Measurements from ENCODE around the gene TMEM209.
A peak's percentile ranks its signal among the peaks of the same experiment; 100 is the strongest.

Gene TMEM209

GRCh38 chr7:130195396-130195795, 9.8 kb downstream of the TMEM209 start:
- no peak overlapping the region for H2BK120ac ChIP-seq (ENCODE audit: low read depth, low read length)
- no peak overlapping the region for H2AFZ ChIP-seq (ENCODE audit: low read depth, low read length)
- no peak overlapping the region for H3K14ac ChIP-seq (ENCODE audit: low read length in 2 of 2)
- H3K79me1 ChIP-seq (replicated peaks; ENCODE audit: low read length, poor library complexity, severe bottlenecking) = peaks cover 3% of the 10 kb centered on the region
- no peak overlapping the region for H3K23ac ChIP-seq (ENCODE audit: low read length in 2 of 2)
- H2BK15ac ChIP-seq (ENCODE audit: low read depth, poor library complexity, severe bottlenecking) = no peak overlapping the region
- no peak overlapping the region for H3K9ac ChIP-seq (ENCODE audit: low read length)
- H3K4me2 ChIP-seq (ENCODE audit: low read length, poor library complexity, severe bottlenecking) = no peak overlapping the region
- no peak overlapping the region for H4K8ac ChIP-seq (ENCODE audit: low read length)
- H3K4me3 ChIP-seq (ENCODE audit: insufficient read depth in 1 of 2, low read depth in 1 of 2, low read length in 2 of 2) = no peak overlapping the region
- peaks cover 3 to 65% of the 10 kb centered on the region in 2 experiments for H3K36me3 ChIP-seq (ENCODE audit: control insufficient read depth in 1 of 2, insufficient read depth in 2 of 2, low read depth in 1 of 2, low read length in 2 of 2)
- no CpG with 5 or more reads among the region's 2 CpGs for WGBS
- no peak for DNase-seq
- H2BK12ac ChIP-seq (ENCODE audit: low read length in 2 of 2) = no peak overlapping the region
- H4K91ac ChIP-seq (ENCODE audit: low read length) = no peak overlapping the region
- H3K18ac ChIP-seq (ENCODE audit: low read depth in 1 of 2, low read length in 2 of 2) = no peak overlapping the region
- H3K27me3 ChIP-seq (ENCODE audit: control insufficient read depth in 1 of 2, insufficient read depth in 1 of 2, low read length in 2 of 2) = no peaks in the 10 kb centered on the region
- H3K9me3 ChIP-seq (ENCODE audit: control insufficient read depth, low read length) = no peaks in the 10 kb centered on the region
- H3K4ac ChIP-seq (ENCODE audit: low read depth in 1 of 2, low read length in 2 of 2) = no peak overlapping the region
- no peak overlapping the region for H3K27ac ChIP-seq (ENCODE audit: low read length, poor library complexity, severe bottlenecking)
- no peak overlapping the region for H2BK5ac ChIP-seq (ENCODE audit: low read depth, low read length, poor library complexity, severe bottlenecking)
- H2AK5ac ChIP-seq (ENCODE audit: low read length, severe bottlenecking) = no peak overlapping the region
- H3K4me1 ChIP-seq (ENCODE audit: control insufficient read depth, insufficient read depth, low read depth, low read length) = no peaks in the 10 kb centered on the region

- no peak overlapping the region for H3K23ac ChIP-seq (ENCODE audit: low read length in 2 of 2)
- no peak overlapping the region for H4K91ac ChIP-seq (ENCODE audit: low read length)
- no peak overlapping the region for H2BK5ac ChIP-seq (ENCODE audit: low read depth, low read length, poor library complexity, severe bottlenecking)
- H2BK15ac ChIP-seq (ENCODE audit: low read depth, poor library complexity, severe bottlenecking) = no peak overlapping the region
- H3K27me3 ChIP-seq (ENCODE audit: control insufficient read depth in 1 of 2, insufficient read depth in 1 of 2, low read length in 2 of 2) = no peaks in the 10 kb centered on the region
- no peak overlapping the region for H3K9ac ChIP-seq (ENCODE audit: low read length)
- no peak overlapping the region for H3K18ac ChIP-seq (ENCODE audit: low read depth in 1 of 2, low read length in 2 of 2)
- no peaks in the 10 kb centered on the region for H3K9me3 ChIP-seq (ENCODE audit: control insufficient read depth, low read length)
- no peak overlapping the region for H3K14ac ChIP-seq (ENCODE audit: low read length in 2 of 2)
- 99% methylated on average over 7 of the region's 7 CpGs for WGBS
- no peak overlapping the region for H3K4me3 ChIP-seq (ENCODE audit: insufficient read depth in 1 of 2, low read depth in 1 of 2, low read length in 2 of 2)
- H3K36me3 ChIP-seq (ENCODE audit: control insufficient read depth in 1 of 2, insufficient read depth in 2 of 2, low read depth in 1 of 2, low read length in 2 of 2) = peaks cover 3 to 41% of the 10 kb centered on the region in 2 experiments
- no peak overlapping the region for H3K4ac ChIP-seq (ENCODE audit: low read depth in 1 of 2, low read length in 2 of 2)
- H2BK12ac ChIP-seq (ENCODE audit: low read length in 2 of 2) = no peak overlapping the region
- no peak for DNase-seq
- no peaks in the 10 kb centered on the region for H3K4me1 ChIP-seq (ENCODE audit: control insufficient read depth, insufficient read depth, low read depth, low read length)
- H2AFZ ChIP-seq (ENCODE audit: low read depth, low read length) = no peak overlapping the region
- H4K8ac ChIP-seq (ENCODE audit: low read length) = no peak overlapping the region
- peaks cover 4% of the 10 kb centered on the region for H3K79me1 ChIP-seq (replicated peaks; ENCODE audit: low read length, poor library complexity, severe bottlenecking)
- no peak overlapping the region for H2BK120ac ChIP-seq (ENCODE audit: low read depth, low read length)
- H2AK5ac ChIP-seq (ENCODE audit: low read length, severe bottlenecking) = no peak overlapping the region
- no peak overlapping the region for H3K4me2 ChIP-seq (ENCODE audit: low read length, poor library complexity, severe bottlenecking)
- no peak overlapping the region for H3K27ac ChIP-seq (ENCODE audit: low read length, poor library complexity, severe bottlenecking)
Measured at GRCh38 chr7:130191791-130192190, 13.4 kb downstream of the TMEM209 start.

- no peak overlapping the region for H3K4ac ChIP-seq (ENCODE audit: low read depth in 1 of 2, low read length in 2 of 2)
- H2AFZ ChIP-seq (ENCODE audit: low read depth, low read length) = no peak overlapping the region
- no peak overlapping the region for H4K91ac ChIP-seq (ENCODE audit: low read length)
- no peak overlapping the region for H3K4me3 ChIP-seq (ENCODE audit: insufficient read depth in 1 of 2, low read depth in 1 of 2, low read length in 2 of 2)
- no peak overlapping the region for H3K18ac ChIP-seq (ENCODE audit: low read depth in 1 of 2, low read length in 2 of 2)
- no peak overlapping the region for H4K8ac ChIP-seq (ENCODE audit: low read length)
- H3K9ac ChIP-seq (ENCODE audit: low read length) = no peak overlapping the region
- 74% methylated on average over 2 of the region's 5 CpGs for WGBS
- H3K27ac ChIP-seq (ENCODE audit: low read length, poor library complexity, severe bottlenecking) = no peak overlapping the region
- H3K79me1 ChIP-seq (replicated peaks; ENCODE audit: low read length, poor library complexity, severe bottlenecking) = peaks cover 9% of the 10 kb centered on the region
- H3K23ac ChIP-seq (ENCODE audit: low read length in 2 of 2) = no peak overlapping the region
- H3K9me3 ChIP-seq (ENCODE audit: control insufficient read depth, low read length) = no peaks in the 10 kb centered on the region
- H3K27me3 ChIP-seq (ENCODE audit: control insufficient read depth in 1 of 2, insufficient read depth in 1 of 2, low read length in 2 of 2) = no peaks in the 10 kb centered on the region
- H2BK12ac ChIP-seq (ENCODE audit: low read length in 2 of 2) = no peak overlapping the region
- no peaks in the 10 kb centered on the region for H3K4me1 ChIP-seq (ENCODE audit: control insufficient read depth, insufficient read depth, low read depth, low read length)
- no peak overlapping the region for H2BK15ac ChIP-seq (ENCODE audit: low read depth, poor library complexity, severe bottlenecking)
- H2AK5ac ChIP-seq (ENCODE audit: low read length, severe bottlenecking) = no peak overlapping the region
- no peak overlapping the region for H3K4me2 ChIP-seq (ENCODE audit: low read length, poor library complexity, severe bottlenecking)
- H3K14ac ChIP-seq (ENCODE audit: low read length in 2 of 2) = no peak overlapping the region
- peak overlapping the region; percentile 19 for H2BK120ac ChIP-seq (ENCODE audit: low read depth, low read length)
- DNase-seq = peak; percentile 34
- peaks cover 5 to 43% of the 10 kb centered on the region in 2 experiments for H3K36me3 ChIP-seq (ENCODE audit: control insufficient read depth in 1 of 2, insufficient read depth in 2 of 2, low read depth in 1 of 2, low read length in 2 of 2)
- no peak overlapping the region for H2BK5ac ChIP-seq (ENCODE audit: low read depth, low read length, poor library complexity, severe bottlenecking)
Measured at GRCh38 chr7:130189343-130189742, 15.9 kb downstream of the TMEM209 start.

- H3K23ac ChIP-seq (ENCODE audit: low read length in 2 of 2) = no peak overlapping the region
- H2BK120ac ChIP-seq (ENCODE audit: low read depth, low read length) = no peak overlapping the region
- H4K91ac ChIP-seq (ENCODE audit: low read length) = no peak overlapping the region
- no peaks in the 10 kb centered on the region for H3K9me3 ChIP-seq (ENCODE audit: control insufficient read depth, low read length)
- no peak overlapping the region for H3K9ac ChIP-seq (ENCODE audit: low read length)
- H3K14ac ChIP-seq (ENCODE audit: low read length in 2 of 2) = no peak overlapping the region
- WGBS = 100% methylated on average over 1 of the region's 2 CpGs
- no peak overlapping the region for H3K4ac ChIP-seq (ENCODE audit: low read depth in 1 of 2, low read length in 2 of 2)
- H3K4me3 ChIP-seq (ENCODE audit: insufficient read depth in 1 of 2, low read depth in 1 of 2, low read length in 2 of 2) = no peak overlapping the region
- DNase-seq = no peak
- peaks cover 9% of the 10 kb centered on the region for H3K79me1 ChIP-seq (replicated peaks; ENCODE audit: low read length, poor library complexity, severe bottlenecking)
- H3K27me3 ChIP-seq (ENCODE audit: control insufficient read depth in 1 of 2, insufficient read depth in 1 of 2, low read length in 2 of 2) = no peaks in the 10 kb centered on the region
- no peak overlapping the region for H4K8ac ChIP-seq (ENCODE audit: low read length)
- no peak overlapping the region for H2AK5ac ChIP-seq (ENCODE audit: low read length, severe bottlenecking)
- no peak overlapping the region for H3K18ac ChIP-seq (ENCODE audit: low read depth in 1 of 2, low read length in 2 of 2)
- no peaks in the 10 kb centered on the region for H3K4me1 ChIP-seq (ENCODE audit: control insufficient read depth, insufficient read depth, low read depth, low read length)
- H3K36me3 ChIP-seq (ENCODE audit: control insufficient read depth in 1 of 2, insufficient read depth in 2 of 2, low read depth in 1 of 2, low read length in 2 of 2) = peaks cover 3 to 47% of the 10 kb centered on the region in 2 experiments
- H2AFZ ChIP-seq (ENCODE audit: low read depth, low read length) = no peak overlapping the region
- no peak overlapping the region for H3K4me2 ChIP-seq (ENCODE audit: low read length, poor library complexity, severe bottlenecking)
- H3K27ac ChIP-seq (ENCODE audit: low read length, poor library complexity, severe bottlenecking) = no peak overlapping the region
- no peak overlapping the region for H2BK5ac ChIP-seq (ENCODE audit: low read depth, low read length, poor library complexity, severe bottlenecking)
- H2BK15ac ChIP-seq (ENCODE audit: low read depth, poor library complexity, severe bottlenecking) = no peak overlapping the region
- no peak overlapping the region for H2BK12ac ChIP-seq (ENCODE audit: low read length in 2 of 2)
Measured at GRCh38 chr7:130187360-130187759, 17.8 kb downstream of the TMEM209 start.

Data from mesenchymal stem cell (in vitro differentiated cells and primary cell).